Stimulated activated CD8-positive, alpha-beta memory T cell treated with anti-CD3 and anti-CD28 coated beads, Interleukin-4, amount 100 ng/mL, for 4 hours (primary cell): ENCODE measurements around the gene MICAL3.
"Not testable (repeated sequence)": the region's sequence is repeated elsewhere in the genome, so short reads cannot be mapped to it uniquely, and the experiment has no call there.

Experiments used
- DNase-seq, 2 donors: peaks; one replicate each; pipeline ENCODE4 v3.0.0-alpha.2; 2020; ENCODE audit warnings: low read depth in 2 of 2, low spot score in 1 of 2

MICAL3 gene

DNA sequence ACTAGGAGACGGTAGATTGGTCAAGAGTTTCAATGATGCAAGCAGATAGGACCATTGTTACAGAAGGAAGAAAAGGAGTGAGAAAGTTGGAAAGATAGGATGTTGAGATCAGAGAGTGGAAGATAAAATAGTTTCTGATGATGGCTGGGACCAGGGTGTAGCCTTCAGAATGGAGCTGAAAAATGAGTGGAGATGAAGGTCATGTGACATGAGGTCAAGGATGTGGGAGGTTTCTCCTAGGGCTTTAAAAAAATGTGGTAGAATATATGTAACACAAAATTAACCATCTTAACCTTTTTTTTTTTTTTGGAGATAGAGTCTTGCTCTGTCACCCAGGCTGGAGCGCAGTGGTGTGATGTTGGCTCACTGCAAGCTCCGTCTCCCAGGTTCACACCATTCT is 35.1 kb upstream of the MICAL3 start:
- no peak for DNase-seq

- no peak for DNase-seq
These were observed 34.7 kb upstream of the MICAL3 start for GRCh38 chr22:18059094-18059417.

GRCh38 chr22:18058371-18059093 is 34.2 kb upstream of the MICAL3 start:
- no peak for DNase-seq

- no peak for DNase-seq
These were observed 33.3 kb upstream of the MICAL3 start for GRCh38 chr22:18057568-18058209.

DNA sequence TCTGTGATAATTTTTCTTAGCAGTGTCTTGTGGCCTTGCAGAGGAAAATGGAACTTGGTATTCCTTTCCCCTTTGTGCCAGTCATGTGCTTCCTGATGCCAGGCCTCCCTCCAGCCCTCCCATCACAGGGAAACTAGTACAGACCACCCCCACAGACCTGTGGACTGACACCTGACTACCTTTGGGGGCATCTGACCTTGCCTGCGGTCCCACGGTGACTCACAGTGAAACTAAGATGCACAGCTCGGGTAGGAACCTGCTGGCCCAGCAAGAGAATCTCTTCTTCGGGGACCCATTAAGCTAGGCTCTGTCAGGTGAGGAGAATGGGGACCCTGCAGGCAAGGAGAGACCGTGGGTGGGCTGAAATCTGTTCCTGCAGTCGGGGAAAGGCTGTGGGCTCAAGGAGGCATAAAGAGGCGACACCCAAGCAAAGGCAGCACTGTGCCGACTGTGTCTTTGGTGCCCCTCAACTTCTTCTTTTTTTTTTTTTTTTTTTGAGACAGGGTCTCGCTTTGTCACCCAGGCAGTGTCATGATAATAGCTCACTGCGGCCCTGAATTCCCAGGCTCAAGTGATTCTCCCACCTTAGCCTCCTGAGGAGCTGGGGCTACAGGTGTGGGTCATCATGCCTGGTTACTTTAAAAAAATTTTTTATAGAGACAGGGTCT is 32.6 kb upstream of the MICAL3 start:
- no peak for DNase-seq

- no peak for DNase-seq
These were observed 31.9 kb upstream of the MICAL3 start for GRCh38 chr22:18056161-18056666.

- no peak for DNase-seq
These were observed 31.3 kb upstream of the MICAL3 start for GRCh38 chr22:18055619-18056160.

DNA sequence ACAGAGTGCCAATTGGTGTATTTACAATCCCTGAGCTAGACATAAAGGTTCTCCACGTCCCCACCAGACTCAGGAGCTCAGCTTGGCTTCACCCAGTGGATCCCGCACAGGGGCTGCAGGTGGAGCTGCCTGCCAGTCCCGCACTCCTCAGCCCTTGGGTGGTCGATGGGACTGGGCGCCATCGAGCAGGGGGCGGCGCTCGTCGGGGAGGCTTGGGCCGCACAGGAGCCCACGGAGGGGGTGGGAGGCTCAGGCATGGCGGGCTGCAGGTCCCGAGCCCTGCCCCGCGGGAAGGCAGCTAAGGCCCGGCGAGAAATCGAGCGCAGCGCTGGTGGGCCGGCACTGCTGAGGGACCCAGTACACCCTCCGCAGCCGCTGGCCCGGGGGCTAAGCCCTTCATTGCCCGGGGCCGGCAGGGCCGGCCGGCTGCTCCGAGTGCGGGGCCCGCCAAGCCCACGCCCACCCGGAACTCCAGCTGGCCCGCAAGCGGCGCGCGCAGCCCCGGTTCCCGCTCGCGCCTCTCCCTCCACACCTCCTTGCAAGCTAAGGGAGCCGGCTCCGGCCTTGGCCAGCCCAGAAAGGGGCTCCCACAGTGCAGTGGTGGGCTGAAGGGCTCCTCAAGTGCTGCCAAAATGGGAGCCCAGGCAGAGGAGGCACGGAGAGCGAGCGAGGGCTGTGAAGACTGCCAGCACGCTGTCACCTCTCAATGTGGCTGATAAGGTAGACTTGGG is 29.0 kb upstream of the MICAL3 start:
- not testable (repeated sequence) for DNase-seq

DNA sequence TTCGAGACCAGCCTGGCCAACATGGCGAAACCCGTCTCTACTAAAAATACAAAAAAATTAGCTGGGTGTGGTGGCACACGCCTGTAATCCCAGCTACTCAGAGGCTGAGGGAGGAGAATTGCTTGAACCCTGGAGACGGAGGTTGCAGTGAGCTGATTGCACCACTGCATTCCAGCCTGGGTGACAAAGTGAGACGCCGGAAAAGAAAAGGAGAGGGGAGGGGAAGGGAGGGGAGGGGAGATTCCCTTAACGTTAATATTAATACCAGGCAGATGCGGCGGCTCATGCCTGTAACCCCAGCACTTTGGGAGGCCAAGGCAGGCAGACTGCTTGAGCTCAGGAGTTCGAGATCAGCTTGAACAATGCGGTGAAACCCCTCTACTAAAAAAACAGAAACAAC is 26.8 kb upstream of the MICAL3 start:
- not testable (repeated sequence) for DNase-seq

- DNase-seq: no peak
These were observed 25.7 kb upstream of the MICAL3 start for GRCh38 chr22:18050065-18050464.

DNA sequence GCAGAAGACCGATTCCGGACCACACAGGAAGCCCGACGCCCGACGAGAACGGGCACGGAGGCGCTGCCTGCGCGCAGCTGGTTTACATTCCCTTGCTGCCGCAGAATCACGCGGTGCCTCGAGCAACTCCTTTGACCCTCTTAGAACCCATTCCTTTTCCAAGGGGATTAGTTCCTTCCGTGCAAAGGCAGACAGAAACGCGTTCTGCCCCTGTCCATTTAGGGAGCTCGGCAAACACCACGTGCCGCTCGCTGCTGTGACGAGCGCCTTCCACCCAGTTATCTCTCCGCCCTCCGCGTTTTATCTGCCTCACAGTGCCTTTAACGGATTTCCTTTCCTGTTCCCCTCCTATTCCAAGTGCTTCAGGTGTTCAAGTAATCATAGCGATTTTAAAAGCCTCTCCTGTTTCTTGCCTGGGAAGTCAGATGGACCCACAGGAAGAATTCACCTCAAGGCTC is 24.1 kb upstream of the MICAL3 start:
- no peak for DNase-seq

GRCh38 chr22:18048041-18048440 is 23.7 kb upstream of the MICAL3 start:
- DNase-seq: no peak

GRCh38 chr22:18045794-18046193 is 21.4 kb upstream of the MICAL3 start:
- no peak for DNase-seq

DNA sequence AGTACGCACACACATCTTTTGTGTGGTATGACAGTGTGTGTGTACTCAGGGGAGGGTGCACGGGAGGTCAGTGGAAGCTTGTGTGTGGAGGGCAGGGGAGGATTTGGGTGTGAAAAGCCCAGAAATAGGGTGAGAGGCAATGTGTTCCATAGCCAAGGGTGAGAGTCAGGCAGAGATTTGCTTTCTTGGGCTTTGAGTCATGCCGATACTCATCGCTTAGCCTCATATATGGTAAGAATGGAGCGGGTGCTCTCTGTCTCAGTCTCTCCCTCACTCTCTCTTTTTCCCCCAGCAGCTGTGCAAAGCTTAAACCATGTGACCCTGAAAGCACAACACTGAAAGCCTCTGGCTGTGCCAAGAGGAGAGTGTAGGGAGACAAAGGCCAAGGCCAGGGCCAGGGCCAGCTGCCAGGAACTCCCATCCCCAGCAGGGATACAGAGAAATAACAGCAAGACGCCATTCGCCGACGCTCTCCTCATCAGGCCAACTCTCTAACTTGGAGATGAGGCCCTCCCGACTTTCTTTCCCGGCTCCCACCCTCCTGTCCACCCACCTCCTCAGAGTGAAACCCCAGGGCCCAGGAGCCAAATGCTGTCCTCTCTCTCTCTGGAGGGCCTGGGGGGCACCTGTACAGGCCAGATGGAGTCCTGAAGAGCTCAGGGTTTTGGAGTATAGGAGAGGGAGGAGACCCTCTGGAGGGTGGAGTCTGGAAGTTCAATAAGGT is 20.3 kb upstream of the MICAL3 start:
- no peak for DNase-seq

GRCh38 chr22:18042685-18043084 is 18.3 kb upstream of the MICAL3 start:
- DNase-seq: no peak

DNA sequence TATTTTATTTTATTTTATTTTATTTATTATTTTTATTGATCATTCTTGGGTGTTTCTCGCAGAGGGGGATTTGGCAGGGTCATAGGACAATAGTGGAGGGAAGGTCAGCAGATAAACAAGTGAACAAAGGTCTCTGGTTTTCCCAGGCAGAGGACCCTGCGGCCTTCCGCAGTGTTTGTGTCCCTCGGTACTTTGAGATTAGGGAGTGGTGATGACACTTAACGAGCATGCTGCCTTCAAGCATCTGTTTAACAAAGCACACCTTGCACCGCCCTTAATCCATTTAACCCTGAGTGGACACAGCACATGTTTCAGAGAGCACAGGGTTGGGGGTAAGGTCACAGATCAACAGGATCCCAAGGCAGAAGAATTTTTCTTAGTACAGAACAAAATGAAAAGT is 16.5 kb upstream of the MICAL3 start:
- DNase-seq: not testable (repeated sequence)

DNA sequence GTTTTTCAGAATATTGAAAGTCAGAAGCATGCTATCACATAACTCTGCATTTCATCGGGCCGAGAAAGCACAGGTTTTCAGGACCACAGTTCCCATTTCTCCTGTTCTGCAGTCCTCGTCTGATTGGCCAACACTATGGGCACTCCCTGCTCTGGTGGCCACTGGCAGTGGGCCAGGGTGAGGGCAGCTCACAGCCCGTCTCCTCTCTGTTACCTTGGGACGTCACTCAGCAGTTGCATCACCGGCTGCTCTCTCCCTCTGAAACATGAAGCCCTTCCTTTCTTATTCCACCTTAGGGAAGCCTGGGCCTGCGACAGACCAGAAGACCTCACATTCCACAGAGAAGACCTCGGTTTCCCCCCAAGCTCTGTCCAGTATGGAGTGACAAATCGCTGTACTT is 11.4 kb upstream of the MICAL3 start:
- DNase-seq: no peak

DNA sequence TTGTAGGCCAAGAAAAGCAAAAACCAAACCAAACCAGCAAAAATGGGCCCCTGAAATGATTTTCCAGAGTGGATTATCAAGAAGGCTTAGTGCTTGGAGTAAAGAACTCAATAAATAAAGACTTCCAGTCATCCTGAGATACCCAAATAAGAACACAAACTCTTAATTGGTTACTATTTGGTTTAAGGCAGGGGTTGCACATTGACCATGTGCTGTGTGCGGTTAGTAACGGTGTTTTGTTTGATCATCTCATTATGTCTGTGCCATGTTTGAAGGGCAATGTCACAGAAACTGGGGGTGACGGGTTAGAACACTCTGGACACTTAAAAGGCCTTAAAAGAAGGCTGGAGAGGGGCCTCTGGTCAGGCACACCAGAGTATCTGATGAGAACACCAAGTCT is 9.7 kb upstream of the MICAL3 start:
- DNase-seq: no peak

- no peak for DNase-seq
These were observed 9.0 kb upstream of the MICAL3 start for GRCh38 chr22:18033204-18033998.
